GOT3 (cell line): ENCODE data around the gene C1QL3.

Experiments
- DNase-seq: peaks from one replicate; lab custom pipeline; 2025; ENCODE audit warnings: mixed read lengths; lab: John Stamatoyannopoulos, UW

C1QL3 gene

GRCh38 chr10:16521311-16522016, at the start of gene C1QL3:
C1QL3 (minus strand) TSS chr10:16521879; CDS start chr10:16521065, 814 bp downstream.
- no peak for DNase-seq

GRCh38 chr10:16570731-16571130, 49.1 kb upstream of the C1QL3 start:
- DNase-seq, result no peak

GRCh38 chr10:16566202-16566805, 44.6 kb upstream of the C1QL3 start:
- no peak for DNase-seq

GRCh38 chr10:16565604-16566003, 43.9 kb upstream of the C1QL3 start:
- no peak for DNase-seq

GRCh38 chr10:16562891-16563290, 41.2 kb upstream of the C1QL3 start:
- no peak for DNase-seq

- no peak for DNase-seq
Observed at GRCh38 chr10:16559236-16559773, 37.6 kb upstream of the C1QL3 start.

- DNase-seq, result no peak
Observed at GRCh38 chr10:16547973-16548372, 26.3 kb upstream of the C1QL3 start.

GRCh38 chr10:16545116-16545736, 23.5 kb upstream of the C1QL3 start:
- no peak for DNase-seq

- DNase-seq, result no peak
Observed at GRCh38 chr10:16544591-16544990, 22.9 kb upstream of the C1QL3 start.

GRCh38 chr10:16544099-16544498, 22.4 kb upstream of the C1QL3 start:
- no peak for DNase-seq

- DNase-seq, result no peak
Observed at GRCh38 chr10:16536155-16536554, 14.5 kb upstream of the C1QL3 start.

- DNase-seq, result no peak
Observed at GRCh38 chr10:16529853-16530252, 8.2 kb upstream of the C1QL3 start.

- no peak for DNase-seq
Observed at GRCh38 chr10:16527452-16527851, 5.8 kb upstream of the C1QL3 start.

- DNase-seq, result no peak
Observed at GRCh38 chr10:16520900-16521299, 779 bp downstream of the C1QL3 start.

GRCh38 chr10:16519908-16520861, 1.5 kb downstream of the C1QL3 start:
- no peak for DNase-seq

GRCh38 chr10:16519250-16519907, 2.3 kb downstream of the C1QL3 start:
- no peak for DNase-seq

- no peak for DNase-seq
Observed at GRCh38 chr10:16518822-16519221, 2.9 kb downstream of the C1QL3 start.

- no peak for DNase-seq
Observed at GRCh38 chr10:16510843-16511242, 10.8 kb downstream of the C1QL3 start.

GRCh38 chr10:16509996-16510395, 11.7 kb downstream of the C1QL3 start:
- DNase-seq, result no peak

GRCh38 chr10:16505161-16505560, 16.5 kb downstream of the C1QL3 start:
- DNase-seq, result no peak

- no peak for DNase-seq
Observed at GRCh38 chr10:16497911-16498310, 23.8 kb downstream of the C1QL3 start.
